Activated CD4-positive, alpha-beta T cell treated with anti-CD3 and anti-CD28 coated beads, Interleukin-2, Interleukin-6, amounts not matched to agents 100 ng/mL and 50 ng/mL, durations not matched to agents 16 hours and 8 hours (primary cell): ENCODE results near the gene GALP.
"Not testable (repeated sequence)": the region's sequence is repeated elsewhere in the genome, so short reads cannot be mapped to it uniquely, and the experiment has no call there.

Source experiments
- DNase-seq: peaks from one replicate; pipeline ENCODE4 v3.0.0-alpha.2; 2020

GALP gene

GRCh38 chr19:56175861-56176307 lies at the start of gene GALP:
Gene GALP (plus strand): TSS chr19:56176008. CDS start chr19:56177109, 1,101 bp downstream.
- DNase-seq = not testable (repeated sequence)

GRCh38 chr19:56126983-56127780 lies 48.6 kb upstream of the GALP start:
- DNase-seq = no peak

GRCh38 chr19:56130006-56130405 lies 45.8 kb upstream of the GALP start:
- DNase-seq = no peak

- DNase-seq = no peak
These were observed 44.2 kb upstream of the GALP start for GRCh38 chr19:56131651-56132050.

GRCh38 chr19:56132316-56132822 lies 43.4 kb upstream of the GALP start:
- no peak for DNase-seq

- DNase-seq = no peak
These were observed 41.8 kb upstream of the GALP start for GRCh38 chr19:56133858-56134653.

GRCh38 chr19:56134654-56134921 lies 41.2 kb upstream of the GALP start:
- no peak for DNase-seq

GRCh38 chr19:56136362-56136761 lies 39.4 kb upstream of the GALP start:
- no peak for DNase-seq

- DNase-seq = no peak
These were observed 38.4 kb upstream of the GALP start for GRCh38 chr19:56137405-56137804.

- DNase-seq = no peak
These were observed 37.7 kb upstream of the GALP start for GRCh38 chr19:56138069-56138468.

- DNase-seq = no peak
These were observed 35.8 kb upstream of the GALP start for GRCh38 chr19:56139847-56140582.

- DNase-seq = peak; percentile 99
These were observed 35.0 kb upstream of the GALP start, which contains the start of gene ZNF444 for GRCh38 chr19:56140583-56141416. Gene ZNF444 (plus strand): TSS chr19:56141287. CDS start chr19:56146912, 5,625 bp downstream.

- DNase-seq = no peak
These were observed 34.3 kb upstream of the GALP start for GRCh38 chr19:56141417-56141993.

GRCh38 chr19:56142087-56142787 lies 33.6 kb upstream of the GALP start:
- no peak for DNase-seq

- no peak for DNase-seq
These were observed 32.8 kb upstream of the GALP start for GRCh38 chr19:56142897-56143434.

GRCh38 chr19:56144376-56144775 lies 31.4 kb upstream of the GALP start:
- no peak for DNase-seq

GRCh38 chr19:56144831-56145230 lies 31.0 kb upstream of the GALP start:
- no peak for DNase-seq

GRCh38 chr19:56145698-56146097 lies 30.1 kb upstream of the GALP start:
- no peak for DNase-seq

- DNase-seq = no peak
These were observed 28.9 kb upstream of the GALP start for GRCh38 chr19:56146904-56147303.

GRCh38 chr19:56147307-56147706 lies 28.5 kb upstream of the GALP start:
- no peak for DNase-seq

GRCh38 chr19:56148096-56148495 lies 27.7 kb upstream of the GALP start:
- no peak for DNase-seq
